ENCODE results near the gene KRT71.

Gene KRT71

GRCh38 chr12:52580496-52580895, 27.6 kb upstream of the KRT71 start:
- Mint-ChIP-seq H3K9me3 (no peaks in the 10 kb centered on the region), H3K27ac (no peak overlapping the region), H3K4me1 (peaks cover 49% of the 10 kb centered on the region), H3K36me3 (ENCODE audit: low read depth) (no peaks in the 10 kb centered on the region), H3K4me3 (no peak overlapping the region), H3K27me3 (ENCODE audit: low read depth, poor library complexity) (peaks cover 19% of the 10 kb centered on the region)
- DNase-seq, result no peak
- TF ChIP-seq CTCF (IDR thresholded peaks at IDR 0.05), result no peak

- Mint-ChIP-seq H3K27me3 (ENCODE audit: low read depth, poor library complexity) (peaks cover 22% of the 10 kb centered on the region), H3K4me1 (peaks cover 49% of the 10 kb centered on the region), H3K9me3 (no peaks in the 10 kb centered on the region), H3K4me3 (no peak overlapping the region), H3K27ac (no peak overlapping the region), H3K36me3 (ENCODE audit: low read depth) (no peaks in the 10 kb centered on the region)
- no peak for DNase-seq
- no peak for TF ChIP-seq CTCF (IDR thresholded peaks at IDR 0.05)
These were observed 26.8 kb upstream of the KRT71 start for GRCh38 chr12:52579468-52580465.

GRCh38 chr12:52578469-52578868, 25.5 kb upstream of the KRT71 start:
- Mint-ChIP-seq H3K27ac (no peak overlapping the region), H3K36me3 (ENCODE audit: low read depth) (no peaks in the 10 kb centered on the region), H3K9me3 (no peaks in the 10 kb centered on the region), H3K4me3 (no peak overlapping the region), H3K27me3 (ENCODE audit: low read depth, poor library complexity) (peaks cover 20% of the 10 kb centered on the region), H3K4me1 (peaks cover 49% of the 10 kb centered on the region)
- TF ChIP-seq CTCF (IDR thresholded peaks at IDR 0.05), result no peak
- DNase-seq, result no peak

- Mint-ChIP-seq H3K9me3 (no peaks in the 10 kb centered on the region), H3K27ac (no peak overlapping the region), H3K36me3 (ENCODE audit: low read depth) (no peaks in the 10 kb centered on the region), H3K4me3 (no peak overlapping the region), H3K27me3 (ENCODE audit: low read depth, poor library complexity) (peaks cover 20% of the 10 kb centered on the region), H3K4me1 (peaks cover 39% of the 10 kb centered on the region)
- DNase-seq, result no peak
- TF ChIP-seq CTCF (IDR thresholded peaks at IDR 0.05), result no peak
These were observed 24.4 kb upstream of the KRT71 start for GRCh38 chr12:52577316-52577715.

- Mint-ChIP-seq H3K4me3 (no peak overlapping the region), H3K27ac (no peak overlapping the region), H3K27me3 (ENCODE audit: low read depth, poor library complexity) (peaks cover 20% of the 10 kb centered on the region), H3K36me3 (ENCODE audit: low read depth) (no peaks in the 10 kb centered on the region), H3K4me1 (peaks cover 35% of the 10 kb centered on the region), H3K9me3 (no peaks in the 10 kb centered on the region)
- no peak for TF ChIP-seq CTCF (IDR thresholded peaks at IDR 0.05)
- no peak for DNase-seq
These were observed 23.0 kb upstream of the KRT71 start for GRCh38 chr12:52575948-52576347.

GRCh38 chr12:52575256-52575655, 22.3 kb upstream of the KRT71 start:
- H3K27me3 Mint-ChIP-seq (ENCODE audit: low read depth, poor library complexity), result peaks cover 20% of the 10 kb centered on the region
- H3K4me3 Mint-ChIP-seq, result no peak overlapping the region
- peaks cover 31% of the 10 kb centered on the region for H3K4me1 Mint-ChIP-seq
- no peak for DNase-seq
- no peaks in the 10 kb centered on the region for H3K36me3 Mint-ChIP-seq (ENCODE audit: low read depth)
- H3K27ac Mint-ChIP-seq, result no peak overlapping the region
- no peaks in the 10 kb centered on the region for H3K9me3 Mint-ChIP-seq
- no peak for TF ChIP-seq CTCF (IDR thresholded peaks at IDR 0.05)

All from nephron progenitor cell (in vitro differentiated cells).